Fibroblast of peridontal ligament (primary cell): ENCODE results near the gene ZDHHC8.
"Not testable (repeated sequence)": the region's sequence is repeated elsewhere in the genome, so short reads cannot be mapped to it uniquely, and the experiment has no call there.

ENCODE experiments used
- DNase-seq: peaks from one replicate; pipeline ENCODE4 v3.0.0-alpha.2; 2010; ENCODE audit errors: extremely low read depth

The ZDHHC8 gene

DNA sequence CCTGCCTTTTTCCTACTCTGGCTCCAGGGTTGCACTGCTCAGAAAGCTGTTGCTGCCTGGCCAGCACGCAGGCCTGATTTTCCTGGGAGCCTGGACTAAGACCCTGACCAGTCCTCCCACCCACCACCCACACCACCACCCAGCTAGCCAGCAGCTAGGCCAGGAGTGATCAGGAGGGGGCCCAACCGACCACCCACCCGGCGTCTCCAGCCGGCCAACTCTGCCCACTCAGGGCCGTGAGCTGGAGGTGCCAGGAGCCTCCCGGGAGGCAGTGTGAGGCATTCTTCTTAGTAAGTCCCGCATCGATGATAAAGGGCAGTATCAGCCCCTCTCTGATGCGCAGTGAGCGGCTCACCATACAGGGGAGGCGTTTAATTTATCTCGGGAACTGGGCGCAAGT, 27.9 kb downstream of the ZDHHC8 start:
- DNase-seq = not testable (repeated sequence)

DNA sequence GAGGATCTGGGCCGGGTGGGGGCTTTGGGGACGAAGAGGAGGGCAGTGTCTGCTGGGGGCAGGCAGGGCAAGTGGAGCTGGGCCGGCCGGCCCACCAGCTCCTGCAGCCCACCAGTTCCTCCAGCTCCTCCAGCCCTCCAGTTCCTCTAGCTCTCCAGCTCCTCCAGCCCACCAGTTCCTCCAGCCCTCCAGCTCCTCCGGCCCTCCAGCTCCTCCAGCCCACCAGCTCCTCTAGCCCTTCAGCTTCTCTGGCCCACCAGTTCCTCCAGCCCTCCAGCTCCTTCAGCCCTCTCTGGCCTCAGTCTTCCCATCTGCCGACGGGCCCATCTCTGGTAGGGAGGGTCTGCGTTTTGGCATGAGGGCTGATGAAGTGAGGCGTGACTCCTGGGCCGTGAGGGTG, 28.4 kb downstream of the ZDHHC8 start:
- DNase-seq = no peak

DNA sequence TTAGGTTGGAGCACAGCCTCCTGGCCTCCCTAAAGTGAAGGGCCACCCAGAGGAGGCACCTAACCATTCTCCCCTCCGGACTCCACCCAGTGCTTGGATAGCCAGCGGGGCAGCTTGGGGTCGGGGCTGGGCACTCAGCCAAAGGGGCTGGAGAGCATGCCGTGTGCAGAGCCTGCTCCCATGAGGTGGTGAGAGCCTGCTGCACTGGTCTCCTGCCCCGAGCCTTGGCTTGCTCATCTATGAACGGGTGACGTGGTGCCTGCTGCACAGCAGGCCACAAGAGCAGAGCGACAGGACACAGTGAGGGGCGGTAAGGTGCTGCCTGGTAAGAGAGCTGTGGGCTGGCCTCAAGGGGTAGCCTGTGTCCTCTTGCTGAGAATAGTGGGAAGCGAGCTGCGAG, 33.3 kb downstream of the ZDHHC8 start:
- no peak for DNase-seq

DNA sequence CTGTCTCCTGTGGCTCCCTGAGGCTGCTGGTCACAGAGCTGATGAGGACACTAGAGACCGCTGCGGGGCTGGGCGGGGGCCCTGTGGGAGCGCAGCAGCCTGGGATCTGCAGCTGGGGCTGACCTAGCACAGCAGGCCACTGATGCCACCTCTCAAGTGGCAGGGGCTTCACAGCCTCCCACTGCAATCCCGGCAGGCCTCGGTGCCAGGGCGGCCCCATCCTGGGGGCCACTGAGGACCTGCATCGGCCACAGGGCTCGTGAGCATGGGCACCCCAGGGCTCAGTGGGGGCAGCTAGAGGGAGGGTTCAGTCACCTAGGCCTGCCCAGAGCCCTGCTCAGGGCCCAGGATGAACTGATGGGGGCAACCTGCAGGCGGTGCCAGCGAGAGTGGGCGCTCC, 33.8 kb downstream of the ZDHHC8 start:
- DNase-seq = no peak

- DNase-seq = no peak
These were observed 34.3 kb downstream of the ZDHHC8 start for GRCh38 chr22:20165913-20166312.

- no peak for DNase-seq
These were observed 35.1 kb downstream of the ZDHHC8 start for GRCh38 chr22:20166703-20167102.

DNA sequence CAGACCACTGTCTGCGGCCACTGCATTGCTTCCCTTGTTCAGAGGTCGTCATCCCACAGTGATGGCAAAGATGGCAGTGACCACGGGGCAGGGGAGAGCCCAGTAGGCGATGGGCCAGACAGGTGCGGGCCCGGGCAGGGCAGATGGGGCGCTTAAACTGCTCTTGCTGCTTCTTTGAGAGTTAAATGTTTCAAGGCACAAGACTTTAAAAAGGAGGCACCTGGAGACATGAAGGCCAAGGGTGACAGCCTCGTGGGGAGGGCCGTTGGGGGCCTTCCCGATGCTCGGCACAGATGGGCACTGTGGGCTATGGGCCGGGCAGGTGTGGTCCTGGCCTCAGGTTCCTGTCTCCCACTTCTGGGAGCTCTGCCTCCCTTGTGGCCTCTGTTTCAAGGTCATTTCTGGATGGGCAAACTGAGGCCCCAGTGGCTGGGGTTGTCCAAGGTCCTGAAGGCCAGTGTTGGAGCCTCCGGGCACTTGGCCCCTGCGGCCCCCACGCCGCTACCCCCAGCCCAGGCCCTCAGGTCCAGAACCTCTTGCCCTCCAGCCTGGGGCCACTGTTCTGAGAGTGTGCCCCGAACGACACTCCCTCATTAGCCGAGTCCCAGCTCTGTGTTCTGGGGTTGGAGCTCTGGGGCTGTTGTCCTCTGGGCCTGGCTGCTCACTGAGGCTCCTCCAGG, 36.2 kb downstream of the ZDHHC8 start:
- no peak for DNase-seq

GRCh38 chr22:20169253-20169822, 37.7 kb downstream of the ZDHHC8 start:
- DNase-seq = no peak

DNA sequence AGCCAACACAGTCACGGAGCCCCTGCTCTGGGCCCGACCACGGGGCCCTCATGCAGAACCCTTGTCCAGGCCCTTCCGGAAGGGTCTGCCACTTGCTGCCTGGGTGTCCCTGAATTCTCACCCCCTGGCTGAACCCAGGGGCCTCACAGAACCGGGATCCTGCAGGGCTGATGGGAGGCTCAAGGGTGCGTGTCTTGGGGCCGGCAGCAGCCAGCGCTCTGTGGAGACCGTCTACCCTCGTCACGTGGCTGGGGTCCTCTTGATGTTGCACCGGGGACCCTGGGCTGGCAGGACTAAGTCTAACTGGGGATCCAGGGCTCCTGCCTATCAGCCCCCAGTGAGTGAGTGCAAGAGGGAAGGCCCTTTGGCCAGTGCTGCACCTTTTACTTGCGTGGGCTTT, 38.6 kb downstream of the ZDHHC8 start:
- no peak for DNase-seq

GRCh38 chr22:20171288-20172140, 39.9 kb downstream of the ZDHHC8 start:
- DNase-seq = no peak

DNA sequence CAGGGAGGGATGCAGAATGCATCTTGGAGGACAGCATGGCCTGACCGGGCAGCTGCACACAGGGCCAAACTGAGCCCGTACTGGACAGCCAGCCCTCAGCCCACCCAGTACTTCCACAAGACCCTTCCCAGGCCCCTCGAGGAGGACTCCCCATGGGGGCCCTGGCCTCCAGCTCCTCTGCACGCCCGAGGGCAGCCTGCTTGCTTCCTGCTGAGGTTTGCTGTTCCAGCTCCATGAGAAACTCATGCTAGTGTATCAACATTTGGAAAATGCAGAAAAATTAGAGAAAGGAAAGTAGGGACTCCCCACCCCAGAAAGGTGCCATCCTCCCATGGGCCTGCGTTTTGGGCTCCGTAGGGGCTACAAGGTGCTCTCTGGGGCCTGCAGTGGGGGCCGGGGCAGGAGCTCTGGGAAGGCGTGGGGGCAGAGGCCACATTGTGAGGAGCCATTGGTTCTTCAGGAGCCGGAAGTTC, 40.6 kb downstream of the ZDHHC8 start:
- no peak for DNase-seq

DNA sequence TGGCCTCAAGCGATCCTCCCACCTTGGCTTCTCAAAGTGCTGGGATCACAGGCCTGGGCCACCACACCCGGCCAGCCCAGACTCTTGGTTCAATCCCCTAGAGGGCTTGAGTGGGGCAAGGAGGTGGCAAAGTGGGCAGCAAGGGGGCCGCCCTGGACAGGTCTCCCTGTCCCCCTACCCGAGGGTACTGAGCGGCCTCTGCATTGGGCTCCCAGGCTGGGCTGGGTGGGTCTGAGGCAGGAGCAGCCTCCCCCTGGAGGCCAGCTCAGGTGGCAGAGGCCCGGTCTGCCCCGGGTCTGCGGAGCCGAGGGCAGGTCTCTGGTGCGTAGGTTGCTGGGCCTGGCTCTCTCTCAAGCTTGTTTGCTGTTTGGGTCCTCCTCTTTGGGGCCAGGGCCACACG, 41.6 kb downstream of the ZDHHC8 start:
- DNase-seq = no peak

GRCh38 chr22:20173772-20174171, 42.2 kb downstream of the ZDHHC8 start:
- DNase-seq = no peak

- DNase-seq = peak; percentile 2
These were observed 43.4 kb downstream of the ZDHHC8 start for GRCh38 chr22:20174785-20175596.

DNA sequence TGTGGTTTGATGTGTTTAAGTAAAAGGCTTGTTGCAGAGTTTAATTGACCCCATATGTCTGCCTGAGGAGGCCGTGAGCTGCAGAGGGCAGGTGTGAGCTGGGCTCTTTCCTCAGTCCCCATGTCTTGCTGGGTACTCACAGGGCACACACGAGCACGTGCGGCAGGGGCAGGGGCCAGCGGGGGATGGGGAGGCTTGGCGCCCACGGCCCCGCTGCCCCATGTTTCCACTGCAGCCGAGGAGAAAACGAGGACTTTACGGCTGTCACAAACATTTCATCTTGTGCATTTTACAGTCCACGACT, 43.9 kb downstream of the ZDHHC8 start:
- peak; percentile 62 for DNase-seq

- DNase-seq = no peak
These were observed 44.9 kb downstream of the ZDHHC8 start for GRCh38 chr22:20176421-20177085.

- no peak for DNase-seq
These were observed 45.8 kb downstream of the ZDHHC8 start for GRCh38 chr22:20177217-20177911.

DNA sequence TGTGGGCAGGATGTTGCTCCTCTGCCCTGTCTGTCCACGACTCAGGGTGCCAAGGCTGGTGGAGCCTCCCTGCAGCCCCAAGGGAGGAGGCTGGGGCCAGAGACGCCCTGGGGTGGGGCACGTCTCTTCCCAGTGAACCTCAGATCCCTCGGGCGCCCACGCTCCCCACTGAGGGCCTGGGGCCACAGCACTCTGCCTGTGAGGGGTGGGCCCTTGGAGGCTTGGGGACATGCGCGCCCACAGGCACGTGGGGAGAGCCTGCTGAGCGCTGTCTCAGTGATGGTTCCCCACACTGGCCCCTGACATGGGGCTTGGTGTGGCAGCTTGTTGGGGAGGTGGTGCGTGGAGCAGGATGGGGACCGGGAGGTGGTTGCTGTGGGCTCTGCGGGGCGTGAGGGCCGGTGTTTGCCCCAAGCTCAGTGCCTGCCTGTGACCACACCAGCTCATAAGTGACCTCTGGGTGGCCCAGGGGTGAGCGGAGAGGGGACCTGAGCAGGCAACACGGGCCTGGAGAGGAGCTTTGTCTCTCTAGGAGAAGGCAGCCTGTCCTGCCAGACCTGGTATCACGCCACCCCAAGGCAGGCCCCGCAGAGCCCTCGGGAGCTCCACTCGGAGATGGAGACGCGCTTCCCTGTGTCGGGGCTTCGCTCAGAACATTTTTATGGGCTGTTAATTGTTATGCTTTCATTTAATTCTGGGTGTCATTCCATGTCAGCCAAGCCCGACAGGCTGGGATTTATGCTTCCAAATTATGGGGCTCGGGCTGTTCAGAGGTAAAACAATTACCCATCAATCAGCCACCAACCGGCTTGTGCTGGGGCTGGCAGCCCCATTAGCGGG, 46.7 kb downstream of the ZDHHC8 start:
- DNase-seq = no peak

- DNase-seq = no peak
These were observed 47.3 kb downstream of the ZDHHC8 start for GRCh38 chr22:20178915-20179227.
